Liver (tissue), 9 donors: ENCODE measurements around the gene CBX5. TPM values are rescaled to one million over a fixed set of nuclear protein-coding genes. Genes with fewer than 3 reads are reported as not detected.
"Not testable (repeated sequence)": the region's sequence is repeated elsewhere in the genome, so short reads cannot be mapped to it uniquely, and the experiment has no call there.

Experiments used
- DNase-seq: peaks from one replicate; pipeline ENCODE4 v3.0.0-alpha.2; 2017; ENCODE audit warnings: low spot score
- H3K27ac ChIP-seq, 2 donors: one replicate each; pipeline ENCODE4 v1.7.0; 2013; ENCODE audit warnings: inconsistent platforms in 2 of 2, low read length in 2 of 2, control low read depth in 1 of 2, low read depth in 1 of 2, mild to moderate bottlenecking in 1 of 2
- H3K27me3 ChIP-seq, 4 donors: one replicate each; pipeline versions ENCODE4 v1.6.1 to v1.7.0; 2013; ENCODE audit warnings: low read length in 3 of 4, inconsistent platforms in 1 of 4, mild to moderate bottlenecking in 1 of 4, moderate library complexity in 1 of 4; ENCODE audit not compliant: control insufficient read depth in 4 of 4, insufficient read depth in 4 of 4
- H3K36me3 ChIP-seq, 4 donors: one replicate each; pipeline versions ENCODE4 v1.6.1 to v1.7.0; 2013; ENCODE audit warnings: low read length in 3 of 4, mild to moderate bottlenecking in 3 of 4, low read depth in 1 of 4, moderate library complexity in 1 of 4; ENCODE audit not compliant: control insufficient read depth in 4 of 4, insufficient read depth in 3 of 4
- H3K4me1 ChIP-seq, 4 donors: one replicate each; pipeline versions ENCODE4 v1.6.1 to v1.7.0; 2013; ENCODE audit warnings: low read length in 3 of 4, mild to moderate bottlenecking in 3 of 4, moderate library complexity in 1 of 4; ENCODE audit not compliant: control insufficient read depth in 4 of 4, insufficient read depth in 4 of 4
- H3K4me3 ChIP-seq, 3 donors: one replicate each; pipeline versions ENCODE4 v1.6.1 to v1.7.0; 2013; ENCODE audit warnings: low read length in 3 of 3, control low read depth in 1 of 3, low read depth in 1 of 3, mild to moderate bottlenecking in 1 of 3
- H3K9ac ChIP-seq, 2 donors: one replicate each; pipeline ENCODE4 v1.7.0; 2013; ENCODE audit warnings: low read length in 2 of 2, mild to moderate bottlenecking in 2 of 2, moderate library complexity in 2 of 2, control low read depth in 1 of 2, low read depth in 1 of 2
- H3K9me3 ChIP-seq, 4 donors: one replicate each; pipeline versions ENCODE4 v1.6.1 to v1.7.0; 2013; ENCODE audit warnings: low read length in 3 of 4; ENCODE audit not compliant: control insufficient read depth in 4 of 4
- ATF3 ChIP-seq: IDR thresholded peaks from 2 replicates; pipeline ENCODE4 v1.6.1; 2016; ENCODE audit warnings: antibody characterized with exemption
- CTCF ChIP-seq: fragments of 150-350 bp; IDR thresholded peaks from 2 replicates; pipeline ENCODE4 v1.5.1; 2017; ENCODE audit warnings: improper control_type of control experiment, low read depth, low read length; ENCODE audit not compliant: missing input control
- EGR1 ChIP-seq, 2 donors: IDR thresholded peaks; 2 replicates each; pipeline ENCODE4 v1.6.1; 2016 to 2018; ENCODE audit warnings: antibody characterized with exemption in 2 of 2, low read depth in 2 of 2
- FOXA2 ChIP-seq: IDR thresholded peaks from 2 replicates; pipeline ENCODE4 v1.6.1; 2016; ENCODE audit warnings: antibody characterized with exemption
- HNF4G ChIP-seq: IDR thresholded peaks from 2 replicates; pipeline ENCODE4 v1.6.1; 2016; ENCODE audit warnings: antibody characterized with exemption
- JUND ChIP-seq, 2 donors: IDR thresholded peaks; 2 replicates each; pipeline ENCODE4 v1.6.1; 2016; ENCODE audit warnings: antibody characterized with exemption in 2 of 2
- NR2F2 ChIP-seq: IDR thresholded peaks from 2 replicates; pipeline ENCODE4 v1.6.1; 2016; ENCODE audit warnings: antibody characterized with exemption
- RAD21 ChIP-seq, 2 donors: IDR thresholded peaks; 2 replicates each; pipeline ENCODE4 v1.6.1; 2016; ENCODE audit warnings: antibody characterized with exemption in 2 of 2, mild to moderate bottlenecking in 2 of 2
- RXRA ChIP-seq, 2 donors: IDR thresholded peaks; 2 replicates each; pipeline ENCODE4 v1.6.1; 2017 to 2018; ENCODE audit warnings: antibody characterized with exemption in 2 of 2, mild to moderate bottlenecking in 1 of 2
- SP1 ChIP-seq: IDR thresholded peaks from 2 replicates; pipeline ENCODE4 v1.6.1; 2018; ENCODE audit warnings: antibody characterized with exemption, mild to moderate bottlenecking
- YY1 ChIP-seq: IDR thresholded peaks from 2 replicates; pipeline ENCODE4 v1.6.1; 2016; ENCODE audit warnings: antibody characterized with exemption, mild to moderate bottlenecking
- ZBTB33 ChIP-seq: IDR thresholded peaks from 2 replicates; pipeline ENCODE4 v1.6.1; 2016; ENCODE audit warnings: antibody characterized with exemption
- WGBS: extraction: QIAGEN DNeasy Blood & Tissue Kit; methylation state at CpG from one replicate; pipeline ENCODE4 v1.1.7; 2013; 5-methylcytosine and 5-hydroxymethylcytosine counted together
- polyA plus RNA-seq, 2 donors: library from polyadenylated mRNA; stranded (reverse) in 1 of 2; unstranded in 1 of 2; fragments of 200-250 nt in 1 of 2; fragments of >200 nt in 1 of 2; fragmentation: Nextera tagmentation in 1 of 2; extraction: Ambion mirVana in 1 of 2; gene quantifications; one replicate each; pipeline versions ENCODE4 v1.2.1 to v1.2.3, GENCODE V29; 2013 to 2015
- total RNA-seq, 2 donors: library from RNA; depleted of rRNA; stranded (reverse); fragments of >200 nt; gene quantifications; one replicate each; pipeline ENCODE4 v1.2.3, GENCODE V29; 2014
- donor health status: healthy.
- donor health status: healthy.
- donor health status: healthy.
- donor health status: healthy.
- donor health status: healthy.

Gene CBX5
- total and polyA plus RNA-seq, 4 donors: 4.4 to 62.3 (median 12.6) TPM

- WGBS: 98% methylated on average over 1 of the region's 1 CpG
These were observed 41.4 kb downstream of the CBX5 start for GRCh38 chr12:54238531-54238930.

GRCh38 chr12:54232790-54233189 is 47.1 kb downstream of the CBX5 start:
- no peak for DNase-seq
- H3K4me1 ChIP-seq: no peaks in the 10 kb centered on the region
- no peaks in the 10 kb centered on the region for H3K9me3 ChIP-seq
- H3K9ac ChIP-seq: no peak overlapping the region
- H3K4me3 ChIP-seq: no peak overlapping the region
- TF ChIP-seq EGR1 (IDR thresholded peaks at IDR 0.05; ENCODE audit: low read depth in 2 of 2): no peak
- TF ChIP-seq SP1: no peak
- no peak for TF ChIP-seq YY1
- TF ChIP-seq RXRA (IDR thresholded peaks at IDR 0.05): no peak
- TF ChIP-seq HNF4G: no peak
- TF ChIP-seq NR2F2: no peak
- no peak for TF ChIP-seq JUND (IDR thresholded peaks at IDR 0.05)
- TF ChIP-seq ATF3: no peak
- no peak for TF ChIP-seq ZBTB33
- no peak for TF ChIP-seq RAD21 (IDR thresholded peaks at IDR 0.05)
- no peak for TF ChIP-seq FOXA2
- TF ChIP-seq CTCF: no peak
- H3K27me3 ChIP-seq: no peaks in the 10 kb centered on the region
- H3K36me3 ChIP-seq: no peaks in the 10 kb centered on the region
- WGBS: 98% methylated on average over 2 of the region's 2 CpGs
- H3K27ac ChIP-seq: no peak overlapping the region

More at GRCh38 chr12:54238531-54238930, 41.4 kb downstream of the CBX5 start:
- no peak for DNase-seq
- H3K9ac ChIP-seq: no peak overlapping the region
- H3K27me3 ChIP-seq: no peaks in the 10 kb centered on the region
- no peaks in the 10 kb centered on the region for H3K4me1 ChIP-seq
- TF ChIP-seq EGR1 (IDR thresholded peaks at IDR 0.05; ENCODE audit: low read depth in 2 of 2) (no peak), CTCF (no peak)
- no peak overlapping the region for H3K4me3 ChIP-seq
- no peak overlapping the region for H3K27ac ChIP-seq
- peaks cover 0 to 16% (median 10%) of the 10 kb centered on the region in 4 donors for H3K36me3 ChIP-seq
- no peaks in the 10 kb centered on the region for H3K9me3 ChIP-seq

GRCh38 chr12:54231269-54231668 is 48.7 kb downstream of the CBX5 start:
- not testable (repeated sequence) for H3K36me3 ChIP-seq, H3K27ac ChIP-seq, H3K9me3 ChIP-seq, DNase-seq, H3K27me3 ChIP-seq, H3K9ac ChIP-seq, H3K4me3 ChIP-seq, H3K4me1 ChIP-seq
- WGBS: 99% methylated on average over 3 of the region's 3 CpGs
